Skeletal muscle satellite cell (primary cell): ENCODE measurements around the gene RIOK1.

Experiments used
- H3K27me3 ChIP-seq: 2 replicates; pipeline ENCODE4 v1.7.0; 2013; ENCODE audit warnings: low read length; ENCODE audit not compliant: control insufficient read depth, insufficient read depth
- H3K36me3 ChIP-seq: 2 replicates; pipeline ENCODE4 v1.7.0; 2013; ENCODE audit warnings: mild to moderate bottlenecking, control low read depth, low read length; ENCODE audit not compliant: insufficient read depth
- H3K4me1 ChIP-seq: 2 replicates; pipeline ENCODE4 v1.7.0; 2013; ENCODE audit warnings: low read length; ENCODE audit not compliant: control insufficient read depth, insufficient read depth
- H3K4me2 ChIP-seq: 2 replicates; pipeline ENCODE4 v1.7.0; 2013; ENCODE audit warnings: mild to moderate bottlenecking, low read length
- H3K4me3 ChIP-seq: 2 replicates; pipeline ENCODE4 v1.7.0; 2013; ENCODE audit warnings: low read length
- H3K9ac ChIP-seq: 2 replicates; pipeline ENCODE4 v1.7.0; 2013; ENCODE audit warnings: mild to moderate bottlenecking, low read depth, low read length, moderate library complexity
- H3K9me3 ChIP-seq: replicated peaks from 2 replicates; pipeline ENCODE4 v1.7.0; 2013; ENCODE audit warnings: mild to moderate bottlenecking, control low read depth, low read length

RIOK1 gene

GRCh38 chr6:7410851-7411250 lies 21.2 kb downstream of the RIOK1 start:
- no peaks in the 10 kb centered on the region for H3K9me3 ChIP-seq

GRCh38 chr6:7411328-7411727 lies 21.7 kb downstream of the RIOK1 start:
- Histone ChIP-seq H3K4me2 (no peak overlapping the region), H3K4me3 (no peak overlapping the region), H3K9ac (no peak overlapping the region), H3K4me1 (no peaks in the 10 kb centered on the region), H3K36me3 (peaks cover 64% of the 10 kb centered on the region), H3K9me3 (no peaks in the 10 kb centered on the region), H3K27me3 (no peaks in the 10 kb centered on the region)

More at GRCh38 chr6:7410851-7411250, 21.2 kb downstream of the RIOK1 start:
- peaks cover 65% of the 10 kb centered on the region for H3K36me3 ChIP-seq
- H3K27me3 ChIP-seq = no peaks in the 10 kb centered on the region
- no peaks in the 10 kb centered on the region for H3K4me1 ChIP-seq
- H3K9ac ChIP-seq = no peak overlapping the region
- H3K4me3 ChIP-seq = no peak overlapping the region
- H3K4me2 ChIP-seq = no peak overlapping the region

- H3K4me2 ChIP-seq = no peak overlapping the region
- no peaks in the 10 kb centered on the region for H3K4me1 ChIP-seq
- no peak overlapping the region for H3K4me3 ChIP-seq
- no peaks in the 10 kb centered on the region for H3K9me3 ChIP-seq
- no peak overlapping the region for H3K9ac ChIP-seq
- peaks cover 62% of the 10 kb centered on the region for H3K36me3 ChIP-seq
- H3K27me3 ChIP-seq = no peaks in the 10 kb centered on the region
Measured at GRCh38 chr6:7413151-7413823, 23.7 kb downstream of the RIOK1 start.

GRCh38 chr6:7414811-7415210 lies 25.2 kb downstream of the RIOK1 start:
- peaks cover 62% of the 10 kb centered on the region for H3K36me3 ChIP-seq
- H3K27me3 ChIP-seq = no peaks in the 10 kb centered on the region
- no peak overlapping the region for H3K4me2 ChIP-seq
- H3K4me1 ChIP-seq = no peaks in the 10 kb centered on the region
- H3K9me3 ChIP-seq = no peaks in the 10 kb centered on the region
- H3K9ac ChIP-seq = no peak overlapping the region
- no peak overlapping the region for H3K4me3 ChIP-seq

GRCh38 chr6:7417684-7418083 lies 28.1 kb downstream of the RIOK1 start:
- no peaks in the 10 kb centered on the region for H3K27me3 ChIP-seq
- H3K9ac ChIP-seq = no peak overlapping the region
- peaks cover 40% of the 10 kb centered on the region for H3K36me3 ChIP-seq
- no peak overlapping the region for H3K4me2 ChIP-seq
- H3K9me3 ChIP-seq = no peaks in the 10 kb centered on the region
- H3K4me1 ChIP-seq = no peaks in the 10 kb centered on the region
- H3K4me3 ChIP-seq = no peak overlapping the region

GRCh38 chr6:7418238-7418905 lies 28.8 kb downstream of the RIOK1 start:
- Histone ChIP-seq H3K27me3 (no peaks in the 10 kb centered on the region), H3K4me3 (no peak overlapping the region), H3K9ac (no peak overlapping the region), H3K4me2 (no peak overlapping the region), H3K36me3 (peaks cover 40% of the 10 kb centered on the region), H3K9me3 (no peaks in the 10 kb centered on the region), H3K4me1 (no peaks in the 10 kb centered on the region)

- Histone ChIP-seq H3K36me3 (peaks cover 37% of the 10 kb centered on the region), H3K4me2 (no peak overlapping the region), H3K4me3 (no peak overlapping the region), H3K9me3 (no peaks in the 10 kb centered on the region), H3K4me1 (no peaks in the 10 kb centered on the region), H3K27me3 (no peaks in the 10 kb centered on the region), H3K9ac (no peak overlapping the region)
Measured at GRCh38 chr6:7419065-7419464, 29.5 kb downstream of the RIOK1 start.

- peaks cover 19% of the 10 kb centered on the region for H3K36me3 ChIP-seq
- H3K4me2 ChIP-seq = no peak overlapping the region
- no peaks in the 10 kb centered on the region for H3K27me3 ChIP-seq
- H3K9ac ChIP-seq = no peak overlapping the region
- H3K4me3 ChIP-seq = no peak overlapping the region
- no peaks in the 10 kb centered on the region for H3K4me1 ChIP-seq
- H3K9me3 ChIP-seq = no peaks in the 10 kb centered on the region
Measured at GRCh38 chr6:7421066-7421465, 31.5 kb downstream of the RIOK1 start.

GRCh38 chr6:7424058-7424457 lies 34.5 kb downstream of the RIOK1 start:
- H3K9ac ChIP-seq = no peak overlapping the region
- no peaks in the 10 kb centered on the region for H3K27me3 ChIP-seq
- H3K4me1 ChIP-seq = no peaks in the 10 kb centered on the region
- no peak overlapping the region for H3K4me2 ChIP-seq
- H3K4me3 ChIP-seq = no peak overlapping the region
- H3K9me3 ChIP-seq = no peaks in the 10 kb centered on the region
- no peaks in the 10 kb centered on the region for H3K36me3 ChIP-seq

GRCh38 chr6:7424967-7425807 lies 35.6 kb downstream of the RIOK1 start:
- H3K9me3 ChIP-seq = no peaks in the 10 kb centered on the region
- H3K4me3 ChIP-seq = no peak overlapping the region
- no peak overlapping the region for H3K9ac ChIP-seq
- no peaks in the 10 kb centered on the region for H3K4me1 ChIP-seq
- H3K36me3 ChIP-seq = no peaks in the 10 kb centered on the region
- H3K4me2 ChIP-seq = no peak overlapping the region
- H3K27me3 ChIP-seq = no peaks in the 10 kb centered on the region

- no peaks in the 10 kb centered on the region for H3K36me3 ChIP-seq
- no peaks in the 10 kb centered on the region for H3K4me1 ChIP-seq
- no peaks in the 10 kb centered on the region for H3K9me3 ChIP-seq
- no peaks in the 10 kb centered on the region for H3K27me3 ChIP-seq
- no peak overlapping the region for H3K4me3 ChIP-seq
- H3K9ac ChIP-seq = no peak overlapping the region
- no peak overlapping the region for H3K4me2 ChIP-seq
Measured at GRCh38 chr6:7425808-7426190, 36.2 kb downstream of the RIOK1 start.
